Fibroblast of skin of right biceps (primary cell): ENCODE data around the gene IGLL1.
"Not testable (repeated sequence)": the region's sequence is repeated elsewhere in the genome, so short reads cannot be mapped to it uniquely, and the experiment has no call there.

ENCODE experiments used
- DNase-seq: peaks from one replicate; pipeline ENCODE4 v3.0.0-alpha.2; 2013

Gene IGLL1

DNA sequence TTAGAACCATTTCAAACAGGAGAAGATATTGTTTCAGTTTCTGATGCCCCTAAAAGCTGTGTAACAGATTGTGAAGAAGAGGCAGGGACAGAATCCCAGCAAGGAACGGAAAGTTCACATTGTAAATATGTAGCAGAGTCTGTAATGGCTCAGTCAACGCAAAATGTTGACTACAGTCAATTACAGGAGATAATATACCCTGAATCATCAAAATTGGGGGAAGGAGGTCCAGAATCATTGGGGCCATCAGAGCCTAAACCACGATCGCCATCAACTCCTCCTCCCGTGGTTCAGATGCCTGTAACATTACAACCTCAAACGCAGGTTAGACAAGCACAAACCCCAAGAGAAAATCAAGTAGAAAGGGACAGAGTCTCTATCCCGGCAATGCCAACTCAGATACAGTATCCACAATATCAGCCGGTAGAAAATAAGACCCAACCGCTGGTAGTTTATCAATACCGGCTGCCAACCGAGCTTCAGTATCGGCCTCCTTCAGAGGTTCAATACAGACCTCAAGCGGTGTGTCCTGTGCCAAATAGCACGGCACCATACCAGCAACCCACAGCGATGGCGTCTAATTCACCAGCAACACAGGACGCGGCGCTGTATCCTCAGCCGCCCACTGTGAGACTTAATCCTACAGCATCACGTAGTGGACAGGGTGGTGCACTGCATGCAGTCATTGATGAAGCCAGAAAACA is 40.8 kb downstream of the IGLL1 start:
- DNase-seq = peak; percentile 76

DNA sequence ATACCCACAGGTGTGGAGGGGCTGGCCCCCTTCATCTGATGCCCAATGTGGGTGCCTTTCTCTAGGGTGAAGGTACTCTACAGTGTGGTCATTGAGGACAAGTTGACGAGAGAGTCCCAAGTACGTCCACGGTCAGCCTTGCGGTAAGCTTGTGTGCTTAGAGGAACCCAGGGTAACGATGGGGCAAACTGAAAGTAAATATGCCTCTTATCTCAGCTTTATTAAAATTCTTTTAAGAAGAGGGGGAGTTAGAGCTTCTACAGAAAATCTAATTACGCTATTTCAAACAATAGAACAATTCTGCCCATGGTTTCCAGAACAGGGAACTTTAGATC is 41.4 kb downstream of the IGLL1 start:
- not testable (repeated sequence) for DNase-seq

- DNase-seq = peak; percentile 34
Observed at GRCh38 chr22:23537830-23538695, 42.0 kb downstream of the IGLL1 start.

- no peak for DNase-seq
Observed at GRCh38 chr22:23537416-23537815, 42.7 kb downstream of the IGLL1 start.

DNA sequence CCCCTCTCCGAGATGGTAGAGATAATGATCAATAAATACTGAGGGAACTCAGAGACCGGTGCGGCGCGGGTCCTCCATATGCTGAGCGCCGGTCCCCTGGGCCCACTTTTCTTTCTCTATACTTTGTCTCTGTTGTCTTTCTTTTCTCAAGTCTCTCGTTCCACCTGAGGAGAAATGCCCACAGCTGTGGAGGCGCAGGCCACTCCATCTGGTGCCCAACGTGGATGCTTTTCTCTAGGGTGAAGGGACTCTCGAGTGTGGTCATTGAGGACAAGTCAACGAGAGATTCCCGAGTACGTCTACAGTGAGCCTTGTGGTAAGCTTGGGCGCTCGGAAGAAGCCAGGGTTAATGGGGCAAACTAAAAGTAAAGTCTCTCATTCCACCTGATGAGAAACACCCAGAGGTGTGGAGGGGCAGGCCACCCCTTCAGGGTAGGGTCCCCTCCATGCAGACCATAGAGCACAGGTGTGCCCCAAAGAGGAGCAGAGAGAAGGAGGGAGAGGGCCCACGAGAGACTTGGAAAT is 43.2 kb downstream of the IGLL1 start:
- DNase-seq = no peak

DNA sequence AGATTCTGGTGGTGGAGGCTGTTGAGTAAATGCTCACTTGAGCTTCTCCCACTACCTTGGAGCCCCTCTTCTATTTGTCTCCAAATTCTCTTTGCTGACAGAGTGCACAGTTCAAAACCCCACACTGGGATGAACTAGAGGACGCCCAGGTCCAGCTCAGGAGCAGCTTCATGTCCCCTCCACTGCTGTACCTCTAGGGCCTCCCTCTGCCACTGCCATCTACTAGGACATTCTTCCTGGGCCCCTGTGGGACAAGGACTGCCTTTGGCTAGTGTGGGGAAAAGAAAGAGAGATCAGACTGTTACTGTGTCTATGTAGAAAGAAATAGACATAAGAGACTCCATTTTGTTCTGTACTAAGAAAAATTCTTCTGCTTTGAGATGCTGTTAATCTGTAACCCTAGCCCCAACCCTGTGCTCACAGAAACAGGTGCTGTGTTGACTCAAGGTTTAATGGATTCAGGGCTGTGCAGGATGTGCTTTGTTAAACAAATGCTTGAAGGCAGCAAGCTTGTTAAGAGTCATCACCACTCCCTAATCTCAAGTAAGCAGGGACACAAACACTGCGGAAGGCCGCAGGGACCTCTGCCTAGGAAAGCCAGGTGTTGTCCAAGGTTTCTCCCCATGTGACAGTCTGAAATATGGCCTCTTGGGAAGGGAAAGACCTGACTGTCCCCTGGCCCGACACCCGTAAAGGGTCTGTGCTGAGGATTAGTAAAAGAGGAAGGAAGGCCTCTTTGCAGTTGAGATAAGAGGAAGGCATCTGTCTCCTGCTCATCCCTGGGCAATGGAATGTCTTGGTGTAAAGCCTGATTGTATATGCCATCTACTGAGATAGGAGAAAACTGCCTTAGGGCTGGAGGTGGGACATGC is 44.1 kb downstream of the IGLL1 start:
- DNase-seq = not testable (repeated sequence)

- no peak for DNase-seq
Observed at GRCh38 chr22:23534851-23535717, 45.0 kb downstream of the IGLL1 start.

GRCh38 chr22:23534201-23534850 is 45.8 kb downstream of the IGLL1 start:
- DNase-seq = no peak

DNA sequence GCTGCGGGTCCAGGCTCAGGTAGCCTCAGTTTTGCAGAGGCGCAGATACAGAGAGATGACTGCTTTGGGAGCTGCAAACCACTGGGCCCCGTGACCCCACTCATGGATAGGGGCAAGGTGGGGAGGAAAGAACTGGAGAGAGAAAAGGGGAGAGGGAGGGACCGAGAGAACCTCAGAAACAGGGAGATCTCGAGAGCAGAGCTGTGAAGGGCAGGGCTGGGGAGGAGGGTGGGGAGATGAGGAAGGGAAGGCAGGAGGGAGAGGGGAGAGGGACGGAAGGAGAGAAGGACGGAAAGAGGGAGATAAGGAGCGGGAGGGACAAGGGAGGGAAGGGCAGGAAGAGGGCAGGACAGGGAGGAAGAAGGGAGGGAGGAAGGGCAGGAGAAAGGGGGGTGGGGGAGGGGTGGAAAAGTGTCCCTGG is 46.3 kb downstream of the IGLL1 start:
- no peak for DNase-seq

- peak; percentile 33 for DNase-seq
Observed at GRCh38 chr22:23533328-23533762, 46.7 kb downstream of the IGLL1 start.

DNA sequence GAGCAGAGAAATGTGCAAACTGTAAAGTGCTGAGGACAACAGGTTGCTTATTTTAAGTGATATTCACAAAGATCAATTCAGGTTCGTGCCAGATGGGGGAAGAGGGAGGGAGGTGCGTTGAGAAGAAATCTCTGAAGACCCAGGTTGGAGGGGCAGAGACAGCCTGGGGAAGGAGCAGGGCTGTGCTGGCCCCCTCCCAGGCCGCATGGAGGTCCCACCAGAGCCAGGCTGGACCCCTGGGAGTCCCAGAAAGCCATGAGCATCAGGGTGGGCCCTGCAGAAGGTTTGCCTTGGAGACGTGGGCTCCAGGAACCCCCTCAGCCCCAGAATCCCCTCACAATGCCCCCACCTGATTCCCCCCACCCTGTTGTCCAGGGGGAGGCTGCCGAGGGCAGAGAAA is 47.4 kb downstream of the IGLL1 start:
- no peak for DNase-seq

DNA sequence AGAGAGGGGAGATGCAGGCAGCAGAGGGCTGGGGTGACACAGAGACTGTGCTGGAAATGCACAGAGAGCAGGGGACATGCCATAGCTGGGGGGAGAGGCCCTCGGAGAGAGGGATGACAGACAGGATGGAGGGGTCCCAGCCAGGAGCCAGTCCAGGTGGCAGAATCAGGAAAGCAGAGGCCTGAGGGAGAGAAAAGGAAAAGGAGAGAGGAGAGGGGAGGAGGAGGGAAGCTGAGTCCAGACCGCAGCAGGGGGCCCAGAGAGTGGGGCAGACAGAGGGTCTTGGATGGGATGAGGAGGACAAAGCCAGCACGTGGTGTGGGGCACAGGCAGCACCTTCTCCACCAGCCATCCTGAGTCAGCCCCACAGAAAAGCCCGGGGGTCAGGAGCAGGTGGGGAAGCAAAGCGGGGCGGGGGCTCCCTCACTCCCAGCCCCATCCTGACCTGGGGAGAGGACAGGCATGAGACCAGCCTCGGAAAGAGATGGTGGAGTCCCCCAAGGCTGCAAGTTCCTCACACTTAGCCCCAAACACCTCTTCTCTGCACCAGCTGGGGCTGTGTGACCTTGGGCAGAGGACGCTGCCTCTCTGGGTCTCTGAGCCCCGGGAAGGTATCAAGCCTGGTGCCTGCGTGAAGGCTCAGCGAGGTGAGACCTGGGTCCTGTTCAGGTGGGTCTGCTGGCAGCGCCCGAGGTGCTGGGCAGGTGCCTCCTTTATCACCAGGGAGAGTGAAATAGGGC is 48.0 kb downstream of the IGLL1 start:
- DNase-seq = no peak

GRCh38 chr22:23531283-23531956 is 48.7 kb downstream of the IGLL1 start:
- DNase-seq = no peak

- DNase-seq = no peak
Observed at GRCh38 chr22:23530766-23531282, 49.3 kb downstream of the IGLL1 start.

- DNase-seq = no peak
Observed at GRCh38 chr22:23530106-23530505, 50.0 kb downstream of the IGLL1 start.

GRCh38 chr22:23529166-23530103 is 50.7 kb downstream of the IGLL1 start:
- no peak for DNase-seq

GRCh38 chr22:23527971-23528740 is 51.9 kb downstream of the IGLL1 start:
- DNase-seq = no peak
